Mononuclear cell (primary cell): ENCODE data around the gene PCBP1. TPM values are rescaled to one million over a fixed set of nuclear protein-coding genes. Genes with fewer than 3 reads are reported as not detected.
A peak's percentile ranks its signal among the peaks of the same experiment; 100 is the strongest.
"Not testable (repeated sequence)": the region's sequence is repeated elsewhere in the genome, so short reads cannot be mapped to it uniquely, and the experiment has no call there.

ENCODE experiments used
- H3K27me3 ChIP-seq: 2 replicates; pipeline ENCODE4 v1.6.0; 2011; ENCODE audit warnings: low read length, control low read depth; ENCODE audit not compliant: insufficient read depth
- H3K4me1 ChIP-seq: 2 replicates; pipeline ENCODE4 v1.5.1; 2011; ENCODE audit warnings: mild to moderate bottlenecking, low read length, control low read depth; ENCODE audit not compliant: insufficient read depth
- H3K4me3 ChIP-seq: 2 replicates; pipeline ENCODE4 v1.5.1; 2011; ENCODE audit warnings: mild to moderate bottlenecking, low read length, moderate library complexity
- H3K9me3 ChIP-seq: 2 replicates; pipeline ENCODE4 v1.5.1; 2011; ENCODE audit warnings: low read depth, mild to moderate bottlenecking, control low read depth, low read length
- total RNA-seq: library from RNA; depleted of rRNA; stranded (reverse); fragments of >200 nt; gene quantifications from one replicate; pipeline ENCODE4 v1.2.3, GENCODE V29; 2012

Gene PCBP1
- total RNA-seq, 1 donor = 91.0 TPM

DNA sequence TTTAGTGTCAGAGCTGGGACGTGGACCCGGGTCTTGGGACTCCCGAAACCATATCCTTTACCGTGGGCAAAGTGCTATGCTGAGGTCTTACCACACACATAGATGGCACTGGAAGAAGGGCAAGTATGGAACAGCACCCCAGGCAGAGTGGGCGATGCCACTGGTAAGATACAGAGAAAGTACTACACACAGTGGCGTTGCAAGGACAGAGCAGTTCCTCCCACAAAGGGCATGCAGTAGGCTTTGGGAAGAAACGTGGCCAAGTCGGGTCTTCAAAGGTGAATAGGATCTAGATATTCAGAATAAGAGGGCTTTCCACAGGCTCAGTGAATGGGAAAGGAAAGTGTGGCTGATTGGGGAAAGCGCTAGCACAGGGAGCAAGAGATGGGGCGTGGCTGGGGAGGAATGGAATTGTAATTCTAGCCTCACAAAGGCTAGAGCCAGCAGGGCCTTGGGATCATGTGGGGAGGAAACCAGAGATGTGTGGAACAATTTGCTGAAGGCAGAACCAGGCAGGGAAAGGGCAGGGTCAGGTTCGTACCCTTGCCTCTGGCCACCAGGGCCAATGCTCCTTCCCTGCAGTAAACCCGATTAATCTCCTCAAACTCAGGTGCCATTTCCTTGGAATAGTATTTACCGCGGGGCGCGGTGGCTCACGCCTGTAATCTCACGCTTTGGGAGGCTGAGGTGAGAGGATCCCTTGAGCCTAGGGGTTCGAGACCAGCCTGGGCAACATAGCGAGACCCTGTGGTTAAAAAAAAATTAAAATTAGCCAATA lies 36.0 kb downstream of the PCBP1 start:
- Histone ChIP-seq H3K4me1 (peaks cover 74% of the 10 kb centered on the region), H3K4me3 (peak overlapping the region; percentile 70), H3K9me3 (no peaks in the 10 kb centered on the region), H3K27me3 (no peaks in the 10 kb centered on the region)

DNA sequence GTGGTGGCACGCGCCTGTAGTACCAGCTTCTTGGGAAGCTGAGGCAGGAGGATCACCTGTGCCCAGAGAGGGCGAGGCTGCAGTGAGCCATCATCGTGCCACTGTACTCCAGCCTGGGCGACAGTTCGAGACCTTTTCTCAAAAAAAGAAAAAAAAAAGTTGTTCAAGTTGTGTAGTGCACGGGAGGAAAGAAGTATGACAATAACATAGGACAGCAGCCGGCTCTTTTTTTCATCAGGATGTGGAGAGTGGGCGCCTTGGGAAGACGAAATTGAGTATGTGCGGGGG lies 36.5 kb downstream of the PCBP1 start:
- H3K4me1 ChIP-seq = peaks cover 73% of the 10 kb centered on the region
- no peaks in the 10 kb centered on the region for H3K27me3 ChIP-seq
- peak overlapping the region; percentile 70 for H3K4me3 ChIP-seq
- H3K9me3 ChIP-seq = no peaks in the 10 kb centered on the region

DNA sequence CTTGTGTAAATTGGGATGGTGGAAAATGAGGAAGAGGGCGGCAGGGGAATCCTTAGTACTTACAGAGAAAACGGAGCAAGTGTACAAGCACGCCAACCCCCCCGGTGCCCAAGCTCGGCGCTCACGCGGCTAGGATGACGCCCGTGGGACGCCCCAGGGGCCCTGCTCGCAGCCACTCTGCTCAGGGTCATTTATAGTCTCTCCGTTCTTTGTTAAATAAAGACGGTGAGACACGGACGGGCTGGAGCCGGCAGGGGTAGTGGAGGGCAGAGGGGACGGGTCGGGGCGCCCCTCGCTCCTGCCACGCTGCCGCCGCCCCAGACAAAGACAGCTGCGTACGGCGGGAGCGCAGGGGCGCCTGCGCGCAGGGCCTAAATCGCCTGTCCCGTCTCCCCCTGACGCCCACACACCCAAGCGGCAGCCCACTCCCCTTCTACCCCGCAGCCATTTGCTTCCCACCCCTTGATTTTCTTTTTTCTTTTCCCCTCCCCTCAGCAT lies 37.8 kb downstream of the PCBP1 start:
- peak overlapping the region; percentile 70 for H3K4me3 ChIP-seq
- H3K4me1 ChIP-seq = peaks cover 67% of the 10 kb centered on the region
- no peaks in the 10 kb centered on the region for H3K27me3 ChIP-seq
- H3K9me3 ChIP-seq = no peaks in the 10 kb centered on the region

DNA sequence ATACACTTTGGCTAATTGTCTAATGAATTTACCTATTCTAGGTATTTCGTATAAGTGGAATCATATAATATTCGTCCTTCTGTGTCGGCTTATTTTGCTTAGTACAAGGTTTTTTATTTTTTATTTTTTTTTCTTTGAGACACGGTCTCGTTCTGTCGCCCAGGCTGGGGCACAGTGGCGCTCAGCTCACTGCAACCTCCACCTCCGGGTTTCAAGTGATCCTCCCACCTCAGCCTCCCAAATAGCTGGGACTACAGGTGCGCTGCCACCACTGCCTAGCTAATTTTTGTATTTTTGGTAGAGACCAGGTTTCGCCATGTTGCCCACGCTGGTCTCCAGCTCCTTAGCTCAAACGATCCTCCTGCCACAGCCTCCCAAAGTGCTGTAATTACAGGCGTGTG lies 38.2 kb downstream of the PCBP1 start:
- Histone ChIP-seq H3K4me1 (peaks cover 71% of the 10 kb centered on the region), H3K9me3 (no peaks in the 10 kb centered on the region), H3K27me3 (no peaks in the 10 kb centered on the region), H3K4me3 (peak overlapping the region; percentile 70)

DNA sequence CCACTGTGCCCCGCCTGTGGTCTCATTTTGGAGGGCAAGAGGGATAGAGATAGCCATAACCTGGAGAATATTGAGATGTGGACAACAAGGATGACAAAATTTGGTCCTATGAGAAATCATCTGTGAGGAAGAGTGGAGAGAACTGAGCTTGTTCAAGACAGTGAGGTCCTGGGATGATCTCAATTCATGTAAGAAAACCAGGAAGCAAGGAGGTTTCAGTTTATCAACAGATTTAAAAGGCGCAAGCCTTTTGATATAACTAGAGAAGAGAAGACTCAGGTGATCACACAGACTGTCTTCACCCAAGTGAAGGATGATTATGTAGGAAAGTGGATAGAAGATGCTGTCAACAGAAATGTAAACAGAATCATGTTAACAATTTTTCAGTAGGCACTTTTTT lies 39.1 kb downstream of the PCBP1 start:
- H3K4me1 ChIP-seq = peaks cover 77% of the 10 kb centered on the region
- H3K27me3 ChIP-seq = no peaks in the 10 kb centered on the region
- H3K9me3 ChIP-seq = no peaks in the 10 kb centered on the region
- H3K4me3 ChIP-seq = no peak overlapping the region

DNA sequence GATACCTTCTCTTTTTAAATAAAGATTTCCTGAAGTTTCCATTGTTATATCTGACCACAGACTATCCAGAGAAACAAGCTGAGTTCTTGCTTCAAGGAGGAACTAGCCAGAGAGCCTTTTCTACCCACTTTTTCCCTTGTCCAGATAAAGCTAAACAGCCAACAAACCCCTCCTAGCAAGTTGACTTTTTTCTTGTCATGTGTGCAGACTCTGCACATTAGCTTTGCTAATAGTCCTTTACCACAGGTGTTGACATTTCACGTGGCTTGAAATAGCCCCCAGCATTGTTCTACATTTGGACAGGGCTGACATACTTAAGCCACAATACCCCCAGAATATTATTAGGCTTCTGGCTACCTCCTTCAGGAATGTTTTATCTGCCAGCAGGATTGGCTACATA lies 40.7 kb downstream of the PCBP1 start:
- H3K4me3 ChIP-seq = no peak overlapping the region
- H3K27me3 ChIP-seq = no peaks in the 10 kb centered on the region

DNA sequence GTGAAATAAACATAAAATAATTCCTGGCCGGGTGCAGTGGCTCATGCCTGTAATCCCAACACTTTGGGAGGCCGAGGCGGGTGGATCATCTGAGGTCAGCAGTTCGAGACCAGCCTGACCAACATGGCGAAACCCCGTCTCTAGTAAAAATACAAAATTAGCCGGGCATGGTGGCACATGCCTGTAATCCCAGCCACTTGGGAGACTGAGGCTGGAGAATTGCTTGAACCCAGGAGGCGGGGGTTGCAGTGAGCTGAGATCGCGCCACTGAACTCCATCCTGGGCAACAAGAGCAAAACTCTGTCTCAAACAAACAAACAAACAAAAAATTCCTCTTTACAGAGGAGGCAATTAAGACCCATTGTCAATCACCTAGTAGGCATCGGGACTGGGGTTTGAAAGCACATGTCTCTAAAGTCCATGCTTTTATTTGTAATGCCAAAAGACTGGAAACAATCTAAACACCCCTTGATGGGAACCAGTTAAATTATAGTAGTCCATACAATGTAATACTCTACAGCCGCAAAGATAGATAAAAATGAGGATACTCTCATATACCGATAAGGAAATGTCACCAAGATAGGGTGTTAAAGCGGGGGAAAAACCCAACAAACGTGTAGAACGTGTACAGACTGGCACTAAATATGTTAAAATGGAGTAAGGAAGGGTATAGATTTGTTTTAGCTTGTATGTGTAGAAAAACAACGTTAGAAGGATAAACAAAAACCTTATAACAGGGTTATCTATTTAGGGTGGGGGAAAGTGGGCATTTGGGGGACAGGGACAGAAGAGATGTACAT lies 44.3 kb downstream of the PCBP1 start:
- H3K4me3 ChIP-seq = peak overlapping the region; percentile 43
- H3K9me3 ChIP-seq, H3K27me3 ChIP-seq: not testable (repeated sequence)

More for the DNA sequence above, 40.7 kb downstream of the PCBP1 start:
- H3K9me3 ChIP-seq = no peaks in the 10 kb centered on the region
- H3K4me1 ChIP-seq = peaks cover 77% of the 10 kb centered on the region

DNA sequence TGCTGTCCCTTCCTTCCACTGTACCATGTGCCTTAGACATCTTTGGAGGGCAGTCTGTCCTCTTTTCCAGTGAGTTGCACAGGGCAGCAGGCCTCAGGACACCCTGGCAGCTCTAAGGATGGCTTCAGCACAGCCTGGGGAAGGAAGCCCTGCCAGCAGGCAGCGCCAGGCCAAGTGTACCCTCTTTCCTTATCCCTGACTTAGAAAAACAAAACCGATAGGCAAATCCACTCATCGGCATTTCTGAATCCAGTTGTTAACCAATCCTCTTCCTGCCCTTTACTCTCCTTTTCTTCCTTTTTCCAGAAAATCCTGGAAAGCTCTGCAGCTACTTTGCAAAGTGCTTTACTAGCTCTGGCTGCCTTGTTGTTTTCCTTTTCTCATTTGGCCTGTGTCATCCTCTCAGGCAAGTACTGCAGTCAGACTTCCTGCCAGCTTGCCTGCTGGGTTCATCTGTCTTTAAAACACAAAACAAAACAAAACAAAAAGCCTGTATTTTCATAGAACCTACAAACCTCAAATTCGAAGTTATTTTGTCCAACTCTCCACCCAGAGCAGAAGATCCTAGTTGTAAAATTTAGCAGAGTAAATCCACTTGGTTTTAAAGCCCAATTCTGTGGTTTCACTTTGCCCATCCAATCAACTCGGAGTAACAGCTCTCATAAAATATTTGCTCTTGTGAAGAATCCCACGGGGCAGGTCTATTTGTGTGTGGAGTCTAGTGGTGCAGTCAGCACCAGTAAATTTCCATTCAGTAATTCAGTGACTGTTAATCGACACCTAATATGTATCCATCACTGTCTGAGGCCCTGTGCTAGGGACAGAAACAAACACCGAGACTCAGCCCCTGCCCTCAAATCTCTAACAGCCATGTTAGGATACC lies 45.2 kb downstream of the PCBP1 start:
- Histone ChIP-seq H3K4me3 (peak overlapping the region; percentile 43), H3K4me1 (peaks cover 85% of the 10 kb centered on the region), H3K9me3 (no peaks in the 10 kb centered on the region), H3K27me3 (no peaks in the 10 kb centered on the region)

More for the DNA sequence above, 44.3 kb downstream of the PCBP1 start:
- peaks cover 85% of the 10 kb centered on the region for H3K4me1 ChIP-seq

DNA sequence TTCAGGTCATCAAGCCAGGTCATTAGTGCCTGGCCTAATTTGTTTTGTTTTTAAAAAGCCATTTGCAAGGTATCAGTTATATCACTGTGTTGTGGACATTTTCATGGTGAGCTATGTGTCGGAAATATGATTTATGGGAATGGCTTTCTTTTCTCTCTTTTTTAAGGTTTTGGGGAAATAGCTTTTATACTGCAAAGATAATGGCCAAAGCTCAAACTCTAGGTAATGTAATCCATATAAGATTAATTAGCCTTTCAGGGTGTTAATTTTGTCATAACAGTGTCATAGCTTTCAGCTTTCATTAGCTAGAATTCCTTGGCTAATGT lies 45.8 kb downstream of the PCBP1 start:
- Histone ChIP-seq H3K4me3 (no peak overlapping the region), H3K27me3 (no peaks in the 10 kb centered on the region), H3K4me1 (peaks cover 85% of the 10 kb centered on the region), H3K9me3 (no peaks in the 10 kb centered on the region)

DNA sequence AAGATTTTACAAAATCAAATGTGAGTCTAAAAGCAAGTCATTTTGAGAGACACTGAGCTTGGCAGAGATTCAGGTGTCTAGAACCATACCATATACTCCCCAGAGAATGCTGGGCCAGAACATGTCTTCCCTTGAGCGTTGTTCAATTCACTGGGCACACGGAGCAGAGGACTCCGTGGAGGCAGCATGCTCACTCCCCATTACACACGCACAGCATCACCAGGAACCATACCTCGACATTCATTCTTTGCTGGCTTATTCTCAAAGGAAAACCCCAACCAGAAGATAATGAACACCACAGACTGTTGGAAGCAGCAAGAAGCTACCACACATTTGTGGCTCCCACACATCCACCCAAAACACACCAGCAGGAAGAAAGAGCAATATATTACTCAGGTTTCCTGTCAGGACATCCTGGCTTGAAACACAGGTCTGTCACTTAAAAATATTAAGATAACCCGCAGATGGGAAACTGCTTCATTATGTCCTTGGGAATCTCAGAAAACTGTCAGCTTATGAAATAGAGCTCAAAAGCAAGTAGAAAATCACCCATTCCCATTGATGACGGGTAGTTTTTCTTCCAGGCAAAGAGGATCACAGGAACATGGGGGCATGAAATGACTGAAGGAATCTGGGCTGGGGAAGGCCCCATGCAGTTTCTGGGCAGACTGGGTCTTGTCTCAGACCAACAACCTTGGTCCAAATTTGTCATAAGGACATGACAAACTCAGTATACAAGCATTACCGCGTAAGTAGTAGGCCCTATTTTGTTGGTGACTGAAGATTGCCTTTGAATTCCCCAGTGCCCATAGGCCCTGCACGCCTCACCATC lies 46.4 kb downstream of the PCBP1 start:
- Histone ChIP-seq H3K27me3 (no peaks in the 10 kb centered on the region), H3K4me3 (no peak overlapping the region), H3K4me1 (peaks cover 84% of the 10 kb centered on the region), H3K9me3 (no peaks in the 10 kb centered on the region)

DNA sequence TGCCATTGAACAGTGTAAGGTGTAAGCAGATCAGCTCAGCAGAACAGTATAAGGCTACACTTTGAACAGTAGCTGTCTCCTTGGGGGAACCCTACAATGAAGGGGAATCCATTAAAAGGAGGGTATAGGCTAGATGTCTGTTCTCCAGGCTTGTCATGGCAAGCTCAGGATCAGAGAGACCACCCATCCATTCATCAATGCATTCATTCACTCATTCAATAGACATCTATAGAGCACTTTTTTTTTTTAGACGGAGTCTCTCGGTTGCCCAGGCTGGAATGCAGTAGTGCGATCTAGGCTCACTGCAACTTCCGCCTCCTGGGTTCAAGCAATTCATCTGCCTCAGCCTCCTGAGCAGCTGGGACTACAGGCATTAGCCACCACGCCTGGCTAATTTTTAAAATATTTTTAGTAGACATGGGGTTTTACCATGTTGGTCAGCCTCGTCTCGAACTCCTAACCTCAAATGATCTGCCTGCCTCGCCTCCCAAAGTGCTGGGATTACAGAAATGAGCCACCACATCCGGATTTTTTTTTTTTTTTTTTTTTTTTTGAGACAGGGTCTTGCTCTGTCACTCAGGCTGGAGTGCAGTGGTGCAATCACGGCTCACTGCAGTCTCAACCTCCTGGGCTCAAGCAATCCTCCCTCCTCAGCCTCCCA lies 47.2 kb downstream of the PCBP1 start:
- not testable (repeated sequence) for H3K9me3 ChIP-seq, H3K4me3 ChIP-seq, H3K27me3 ChIP-seq
- peaks cover 86% of the 10 kb centered on the region for H3K4me1 ChIP-seq
